NB4 (cell line): Measurements from ENCODE around the gene NGB.

Experiments used
- CTCF ChIP-seq: IDR thresholded peaks from one replicate; pipeline ENCODE4 v1.5.1; 2012; ENCODE audit warnings: low read depth, low read length
- MYC ChIP-seq: IDR thresholded peaks from 2 replicates; pipeline ENCODE4 v1.6.1; 2011; ENCODE audit warnings: low read depth, low read length
- POLR2A ChIP-seq: IDR thresholded peaks from 2 replicates; pipeline ENCODE4 v1.6.1; 2011; ENCODE audit warnings: mild to moderate bottlenecking; ENCODE audit not compliant: insufficient read length; ENCODE audit errors: extremely low read depth

GRCh38 chr14:77238996-77239395 lies 32.0 kb downstream of the NGB start:
- TF ChIP-seq CTCF (no peak), POLR2A (no peak), MYC (no peak)
